HG03575 (cell line): Measurements from ENCODE around the gene CNGA4.

ENCODE experiments used
- ATAC-seq: cut with Tn5 transposase; IDR thresholded peaks from one replicate; pipeline ENCODE4 v1.9.1; 2021; ENCODE audit not compliant: unreplicated experiment, insufficient number of reproducible peaks, low FRiP score; ENCODE audit errors: extremely low read depth

CNGA4 gene, protein sequence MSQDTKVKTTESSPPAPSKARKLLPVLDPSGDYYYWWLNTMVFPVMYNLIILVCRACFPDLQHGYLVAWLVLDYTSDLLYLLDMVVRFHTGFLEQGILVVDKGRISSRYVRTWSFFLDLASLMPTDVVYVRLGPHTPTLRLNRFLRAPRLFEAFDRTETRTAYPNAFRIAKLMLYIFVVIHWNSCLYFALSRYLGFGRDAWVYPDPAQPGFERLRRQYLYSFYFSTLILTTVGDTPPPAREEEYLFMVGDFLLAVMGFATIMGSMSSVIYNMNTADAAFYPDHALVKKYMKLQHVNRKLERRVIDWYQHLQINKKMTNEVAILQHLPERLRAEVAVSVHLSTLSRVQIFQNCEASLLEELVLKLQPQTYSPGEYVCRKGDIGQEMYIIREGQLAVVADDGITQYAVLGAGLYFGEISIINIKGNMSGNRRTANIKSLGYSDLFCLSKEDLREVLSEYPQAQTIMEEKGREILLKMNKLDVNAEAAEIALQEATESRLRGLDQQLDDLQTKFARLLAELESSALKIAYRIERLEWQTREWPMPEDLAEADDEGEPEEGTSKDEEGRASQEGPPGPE

DNA sequence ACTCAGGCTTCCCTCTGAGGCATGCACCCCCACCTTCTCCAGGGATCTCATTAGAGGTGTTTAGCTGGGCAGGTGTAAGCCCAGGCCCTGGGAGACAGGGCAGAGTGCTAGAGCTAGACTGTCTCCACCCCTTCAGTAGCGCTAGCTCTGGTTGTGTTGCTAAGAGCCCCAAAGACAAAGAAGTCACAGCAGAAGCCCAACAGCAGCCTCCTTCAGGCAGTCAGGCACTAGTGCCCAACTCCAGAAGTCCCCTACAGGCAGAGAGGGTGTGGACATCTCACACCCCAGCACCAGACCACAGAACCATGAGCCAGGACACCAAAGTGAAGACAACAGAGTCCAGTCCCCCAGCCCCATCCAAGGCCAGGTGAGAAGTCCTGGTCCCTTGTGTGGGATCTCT lies at the start of gene CNGA4:
Gene CNGA4 (plus strand): TSS at position 188 of the 400 bp plus-strand sequence. CDS start 118 bp downstream, at position 306.
- no peak for ATAC-seq

GRCh38 chr11:6191742-6192141 lies 47.1 kb upstream of the CNGA4 start:
- ATAC-seq: no peak

DNA sequence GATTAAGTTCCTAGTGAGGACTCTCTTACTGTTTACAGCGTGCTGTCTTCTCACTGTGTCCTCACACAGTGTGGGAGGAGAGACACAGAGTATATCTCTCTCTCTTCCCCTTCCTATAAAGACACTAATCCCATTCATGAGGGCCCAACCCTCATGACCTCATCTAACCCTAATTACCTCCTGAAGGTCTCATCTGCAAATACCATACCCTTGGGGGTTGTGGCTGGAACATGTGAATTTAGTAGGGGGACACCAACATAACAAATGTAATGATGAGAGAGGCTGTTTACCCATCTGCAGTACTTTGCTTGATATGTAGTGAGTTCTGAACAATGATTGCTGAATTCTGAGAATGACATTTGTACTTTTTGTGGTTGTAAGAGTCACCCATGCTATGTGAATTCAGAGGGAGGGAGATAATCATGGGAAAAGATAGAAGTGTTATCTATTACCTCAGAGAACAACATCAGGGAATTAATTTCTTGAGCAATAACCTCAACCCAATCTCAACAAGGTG lies 44.8 kb upstream of the CNGA4 start:
- no peak for ATAC-seq

DNA sequence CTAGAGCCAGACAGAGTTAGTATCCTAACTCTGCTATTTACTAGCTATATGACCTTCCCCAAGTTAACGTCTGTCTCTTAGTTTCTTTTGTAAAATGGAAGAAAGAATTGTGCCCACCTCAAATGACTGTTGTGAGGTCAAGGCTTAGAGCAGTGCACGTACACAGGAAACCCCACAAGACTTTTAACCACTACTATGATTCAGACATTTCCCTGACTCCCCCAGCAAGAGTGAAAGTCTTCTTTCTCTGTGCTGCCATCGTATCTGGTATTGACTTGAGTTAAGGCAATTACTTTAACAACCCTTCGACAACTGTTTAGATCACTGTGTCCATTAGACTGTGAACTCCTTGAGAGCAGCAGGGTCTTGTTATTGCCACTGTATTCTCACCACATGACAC lies 42.5 kb upstream of the CNGA4 start:
- ATAC-seq: no peak

DNA sequence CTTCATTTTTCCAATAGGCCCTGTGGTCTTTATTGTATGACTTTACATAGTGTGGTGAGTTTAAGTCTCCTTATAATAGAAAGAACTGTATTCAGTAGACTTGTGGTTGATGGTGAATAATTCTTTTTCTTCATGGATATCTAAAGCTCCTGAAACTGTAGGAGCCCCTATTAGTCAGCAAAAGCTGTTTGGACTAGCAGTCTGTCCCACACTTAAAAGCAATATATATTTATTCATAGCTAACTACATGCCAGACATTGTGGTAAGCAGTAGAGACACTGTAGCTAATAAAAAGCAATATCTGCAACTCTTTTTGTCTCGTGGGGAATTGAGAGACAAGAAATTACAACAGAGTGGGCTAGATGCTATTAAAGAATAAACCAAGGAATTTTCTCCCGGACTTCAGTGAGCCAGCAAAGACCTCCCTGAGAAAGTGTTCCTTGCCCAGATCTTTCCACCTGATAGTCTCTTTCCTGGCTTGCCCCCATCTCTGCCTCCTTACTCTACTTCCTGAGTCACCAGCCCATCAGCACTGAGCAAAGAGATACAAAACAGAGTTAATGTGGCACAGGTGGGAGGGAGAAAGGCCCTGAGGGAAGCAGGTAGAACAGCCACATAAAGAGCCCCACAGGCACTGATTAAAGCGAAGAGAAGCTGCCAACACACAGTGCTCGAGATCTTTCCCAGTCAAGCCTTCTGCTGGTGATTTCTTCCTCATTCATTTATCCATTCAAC lies 41.3 kb upstream of the CNGA4 start:
- ATAC-seq: no peak

- no peak for ATAC-seq
Measured at GRCh38 chr11:6199174-6199810, 39.6 kb upstream of the CNGA4 start, which contains the start of gene OR52W1. Gene OR52W1, plus strand, starts transcription at chr11:6199224. Its CDS starts 0 bp downstream, at chr11:6199224.

- ATAC-seq: no peak
Measured at GRCh38 chr11:6200975-6201374, 37.9 kb upstream of the CNGA4 start.

DNA sequence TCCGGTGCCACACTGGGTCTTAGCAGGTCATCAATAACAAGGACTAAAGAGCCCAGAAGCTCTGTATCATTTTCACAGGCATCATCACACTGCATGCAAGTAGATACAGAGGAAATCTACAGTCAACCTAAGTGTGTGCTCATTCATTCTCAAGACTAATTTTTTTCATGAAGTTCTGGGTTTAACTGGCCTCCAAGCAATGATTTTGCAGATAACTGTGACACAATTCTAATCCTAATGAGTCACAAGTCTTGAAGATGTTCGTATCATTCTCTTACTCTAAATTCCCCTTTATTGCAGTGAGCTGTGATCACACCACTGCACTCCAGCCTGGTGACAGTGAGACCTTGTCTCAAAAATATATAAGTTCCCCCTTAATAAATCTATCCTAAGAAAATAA lies 37.4 kb upstream of the CNGA4 start:
- ATAC-seq: no peak

DNA sequence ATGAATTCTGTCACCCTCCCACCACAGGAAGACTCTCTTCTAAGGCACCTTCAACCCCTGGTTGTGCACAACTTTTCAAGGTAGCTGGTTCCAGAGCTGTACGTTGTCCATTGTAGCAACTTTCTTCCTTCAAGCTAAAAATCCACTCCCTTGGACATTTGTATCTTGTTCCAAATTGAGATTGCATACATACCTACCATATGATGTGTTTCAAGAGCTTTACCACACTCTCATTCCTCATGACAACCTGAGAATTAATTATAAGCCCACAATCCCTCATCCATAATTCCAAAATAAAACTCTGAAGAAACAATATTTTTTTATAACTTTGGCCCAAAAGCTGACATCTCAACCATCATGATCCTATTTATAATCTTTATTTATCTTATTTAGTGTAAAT lies 36.8 kb upstream of the CNGA4 start:
- ATAC-seq: no peak

DNA sequence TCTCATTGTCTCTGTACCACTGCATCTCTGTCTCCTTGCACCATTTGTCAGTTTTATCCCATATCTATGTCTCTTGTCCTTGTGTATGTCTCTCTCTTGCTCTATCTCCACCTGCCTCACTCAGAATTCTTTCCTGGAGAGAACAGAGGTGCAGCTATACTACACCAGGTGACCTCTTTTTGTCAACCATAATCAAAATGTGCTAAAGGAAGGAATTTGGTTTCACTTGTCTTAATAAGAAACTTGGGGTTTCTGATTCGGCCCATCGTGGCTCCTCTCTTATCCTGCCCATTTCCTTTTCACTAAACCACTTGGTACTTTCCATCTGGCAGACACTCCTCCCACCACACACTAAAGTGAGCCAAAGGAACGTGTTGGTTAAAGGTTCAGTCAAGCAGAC lies 35.6 kb upstream of the CNGA4 start:
- no peak for ATAC-seq

- no peak for ATAC-seq
Measured at GRCh38 chr11:6204706-6205105, 34.2 kb upstream of the CNGA4 start.

DNA sequence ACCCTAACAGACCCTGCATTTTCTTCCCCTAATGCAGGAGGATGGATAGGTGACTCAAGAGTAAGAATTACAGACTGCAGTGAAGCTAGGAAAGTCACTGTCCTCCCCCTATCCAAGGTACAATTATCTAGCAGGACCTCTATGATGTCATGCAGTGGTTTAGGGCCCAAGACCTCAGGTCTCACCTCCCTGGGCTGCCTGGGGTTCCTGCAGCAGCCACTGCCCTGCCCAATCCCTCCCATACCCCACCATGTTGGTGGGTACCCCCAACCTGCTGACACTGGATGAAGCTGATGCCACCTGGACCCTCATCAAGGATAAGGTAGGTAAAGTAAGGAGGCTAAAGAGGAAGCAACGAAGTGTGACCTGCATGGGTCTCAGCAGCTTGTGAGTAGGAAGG lies 33.5 kb upstream of the CNGA4 start, which contains the start of gene C11orf42:
Gene C11orf42 (plus strand): TSS at position 192 of the 400 bp plus-strand sequence. CDS start 59 bp downstream, at position 251.
- no peak for ATAC-seq

DNA sequence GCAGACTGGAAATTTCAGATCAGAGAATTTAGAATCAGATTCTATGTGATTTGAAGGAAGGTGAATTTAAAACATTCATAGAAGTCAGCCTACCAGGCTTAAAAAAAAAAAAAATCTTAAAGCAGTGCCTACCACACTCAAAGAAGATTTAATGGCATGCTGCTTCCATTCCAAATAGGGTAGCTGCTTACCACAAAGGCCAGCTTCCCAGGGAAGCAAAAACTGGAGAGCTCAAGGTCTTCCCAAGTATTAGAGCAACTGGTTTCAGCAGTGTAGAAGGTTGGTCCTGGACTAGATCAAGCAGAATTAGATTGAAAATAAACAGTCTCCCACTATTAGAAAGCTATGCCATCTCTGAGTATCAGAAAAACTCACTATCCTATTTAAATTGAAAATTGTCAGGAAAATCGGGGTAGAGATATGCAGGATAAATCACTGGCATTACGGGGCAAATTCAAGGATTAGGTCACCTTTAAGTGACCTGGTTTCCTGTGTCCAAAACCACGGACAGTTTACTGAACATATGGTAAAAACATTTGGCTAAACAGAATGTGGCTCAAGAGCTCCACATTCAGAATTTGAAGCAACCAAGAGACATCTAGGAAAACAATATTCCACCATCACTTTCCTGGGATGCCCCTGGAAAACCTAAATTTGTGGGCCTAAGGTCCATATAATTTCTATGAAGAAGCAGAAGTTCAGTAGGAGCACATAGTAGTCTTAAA lies 32.3 kb upstream of the CNGA4 start:
- no peak for ATAC-seq

DNA sequence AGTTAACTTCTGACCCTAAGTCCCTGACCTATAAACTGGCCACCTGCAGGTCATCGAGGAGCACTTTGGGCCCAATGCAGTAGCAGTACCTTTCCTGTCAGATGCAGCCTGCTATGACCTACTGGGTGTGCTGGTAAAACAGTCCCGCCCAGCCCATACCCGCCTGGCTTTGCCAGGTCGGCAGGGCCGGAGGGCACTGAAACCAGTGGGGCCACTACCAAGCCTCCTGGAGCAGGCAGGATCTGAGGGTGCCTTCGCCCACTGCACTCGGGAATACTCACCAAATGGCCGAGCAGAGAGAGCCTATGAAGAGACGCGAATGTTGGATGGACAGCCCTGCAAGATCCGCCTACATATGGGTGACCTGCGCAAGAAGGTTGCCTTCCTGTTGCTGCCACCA lies 29.1 kb upstream of the CNGA4 start:
- no peak for ATAC-seq

DNA sequence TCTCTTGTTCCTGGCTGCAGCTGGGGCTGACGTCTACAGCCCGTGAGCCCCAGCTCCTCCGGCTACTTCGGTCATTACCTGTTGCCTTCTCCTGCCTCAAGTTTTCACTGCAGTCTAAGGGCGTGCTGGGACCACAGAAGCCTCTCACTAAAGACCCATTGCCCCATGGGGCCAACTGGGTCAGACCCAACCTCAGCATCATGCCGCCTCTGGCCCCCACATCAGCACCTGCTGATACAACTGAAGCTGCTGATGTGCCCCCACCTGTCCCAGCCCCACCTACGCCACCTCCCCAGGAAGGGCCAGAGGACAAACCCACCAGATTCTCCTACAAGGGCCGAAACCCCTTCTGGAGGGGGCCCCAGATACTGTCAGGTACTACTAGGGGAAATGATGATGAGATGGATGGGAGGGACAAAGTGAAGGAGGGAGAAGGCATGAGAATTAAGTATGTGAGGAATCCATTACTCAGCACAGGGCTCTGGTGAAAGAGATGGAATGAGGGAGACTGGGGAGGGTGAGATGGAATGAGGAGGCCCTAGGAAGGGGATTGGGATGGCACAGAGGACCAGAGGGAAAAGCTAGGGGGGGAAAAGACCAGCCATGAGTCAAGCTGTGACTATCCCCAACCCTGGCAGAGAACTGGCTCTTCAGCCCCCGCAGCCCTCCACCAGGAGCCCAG lies 28.5 kb upstream of the CNGA4 start:
- no peak for ATAC-seq

GRCh38 chr11:6214530-6214929 lies 24.4 kb upstream of the CNGA4 start:
- no peak for ATAC-seq

DNA sequence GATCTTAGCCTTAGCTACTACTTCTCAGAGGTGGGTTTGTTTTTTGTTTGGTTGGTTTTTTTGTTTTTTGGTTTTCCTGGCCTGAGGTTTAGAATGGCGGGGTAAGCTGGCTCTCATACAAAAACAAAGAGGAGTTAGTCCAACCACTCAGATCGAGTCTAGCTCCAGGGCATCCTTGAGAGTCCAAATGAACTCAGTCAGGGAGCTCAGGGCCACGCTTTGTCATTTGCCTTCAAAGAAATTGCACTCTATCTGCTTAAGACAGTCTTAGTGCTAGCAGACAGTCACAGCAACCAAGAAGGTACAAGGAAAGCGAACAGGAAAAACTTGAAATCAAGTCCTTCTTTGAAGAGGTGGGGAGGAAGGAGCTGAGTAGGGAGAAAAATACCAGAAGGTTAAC lies 22.4 kb upstream of the CNGA4 start:
- no peak for ATAC-seq

GRCh38 chr11:6217722-6218121 lies 21.2 kb upstream of the CNGA4 start:
- no peak for ATAC-seq
